GF-D8 (cell line): ENCODE data around the gene RASD2.

Experiments used
- DNase-seq: peaks from one replicate; lab custom pipeline; 2025; lab: John Stamatoyannopoulos, UW

Gene RASD2

DNA sequence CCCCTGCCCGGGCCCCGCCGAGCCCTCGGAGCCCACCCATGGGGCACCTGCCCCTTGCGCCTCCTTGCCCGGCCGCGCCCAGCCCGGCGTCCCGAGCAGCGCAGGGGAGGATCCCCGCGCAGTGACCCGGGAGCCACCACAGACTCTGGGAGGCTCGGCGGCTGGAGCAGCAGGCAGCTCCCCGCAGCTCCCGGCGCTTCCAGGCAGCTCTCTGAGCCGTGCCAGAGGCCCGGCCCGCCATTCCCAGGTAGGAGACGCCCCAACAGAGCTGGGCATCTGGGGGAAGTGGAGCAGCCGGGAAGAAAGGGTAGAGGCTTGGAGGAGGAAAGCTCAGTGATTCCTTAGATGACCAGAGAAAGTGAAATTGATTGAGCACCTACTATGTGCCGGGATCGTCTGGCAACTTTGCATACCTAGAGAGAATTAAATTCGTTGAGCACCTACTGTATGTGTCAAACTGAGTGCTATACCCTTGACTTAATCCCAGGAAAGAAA lies 670 bp downstream of the RASD2 start:
- no peak for DNase-seq

DNA sequence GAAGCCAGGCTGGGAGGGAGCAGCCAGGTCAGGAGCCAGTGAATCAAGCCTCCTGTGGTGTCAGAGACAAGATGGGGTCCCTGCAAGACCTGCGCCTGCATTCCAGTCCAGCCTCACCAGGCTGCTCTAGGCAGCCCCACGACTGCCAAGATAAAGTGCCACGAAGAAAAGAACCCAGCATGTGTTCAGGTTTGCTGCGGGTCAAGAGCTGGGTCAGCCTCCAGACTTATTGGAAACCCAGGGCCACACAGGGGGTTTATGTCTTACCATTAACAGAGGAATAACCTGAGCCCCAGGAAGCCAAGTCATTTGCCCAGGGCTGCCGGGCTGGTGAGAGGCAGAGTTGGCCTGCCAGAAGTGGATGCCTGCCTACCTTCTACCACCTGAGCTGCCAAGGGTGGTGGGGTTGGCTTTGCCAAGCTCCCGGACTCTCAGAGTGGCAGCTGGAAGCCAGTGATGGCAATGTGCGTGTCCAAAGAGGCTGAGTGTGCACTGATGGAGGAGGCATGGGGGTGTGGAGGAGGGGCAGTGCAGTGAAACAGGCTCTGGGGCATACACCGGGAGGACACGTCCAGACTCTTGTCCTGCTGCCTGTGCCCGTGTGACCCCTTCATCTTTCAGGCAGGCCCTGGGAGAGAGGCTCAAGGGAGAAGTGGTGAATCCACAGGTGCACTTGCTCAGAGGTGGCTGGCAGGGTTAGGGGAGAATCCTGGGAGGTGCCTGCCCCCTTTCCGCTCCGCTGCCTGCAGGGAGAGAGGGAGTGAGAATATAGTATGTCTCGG lies 1.7 kb downstream of the RASD2 start:
- DNase-seq: no peak

DNA sequence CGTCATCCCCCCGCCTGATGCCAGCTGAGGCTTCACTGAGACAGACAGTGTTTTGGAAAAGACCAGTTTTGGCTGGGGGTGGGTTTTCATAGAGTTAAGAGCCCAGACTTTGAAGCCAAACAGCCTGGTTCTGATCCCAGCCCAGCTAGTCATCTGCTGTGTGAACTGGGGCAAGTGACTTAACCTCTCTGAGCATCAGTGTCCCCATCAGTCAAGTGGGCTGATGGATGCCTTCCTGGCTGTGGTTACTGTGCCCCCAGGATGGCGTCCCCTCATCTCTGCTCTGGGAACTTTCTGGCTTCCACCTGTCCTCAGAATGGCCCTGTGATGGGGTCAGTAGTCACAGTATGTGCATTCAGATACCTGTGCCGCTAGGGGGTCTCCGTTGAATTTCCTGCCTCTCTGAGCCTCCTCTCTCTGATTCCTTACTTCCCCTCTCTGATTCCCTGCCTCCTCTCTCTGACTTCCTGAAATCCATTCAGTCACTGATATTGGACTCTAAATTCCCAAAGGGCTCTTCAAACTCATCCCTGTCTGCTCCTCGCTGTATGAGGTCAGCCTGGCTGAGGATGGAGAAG lies 2.4 kb downstream of the RASD2 start:
- DNase-seq: no peak

DNA sequence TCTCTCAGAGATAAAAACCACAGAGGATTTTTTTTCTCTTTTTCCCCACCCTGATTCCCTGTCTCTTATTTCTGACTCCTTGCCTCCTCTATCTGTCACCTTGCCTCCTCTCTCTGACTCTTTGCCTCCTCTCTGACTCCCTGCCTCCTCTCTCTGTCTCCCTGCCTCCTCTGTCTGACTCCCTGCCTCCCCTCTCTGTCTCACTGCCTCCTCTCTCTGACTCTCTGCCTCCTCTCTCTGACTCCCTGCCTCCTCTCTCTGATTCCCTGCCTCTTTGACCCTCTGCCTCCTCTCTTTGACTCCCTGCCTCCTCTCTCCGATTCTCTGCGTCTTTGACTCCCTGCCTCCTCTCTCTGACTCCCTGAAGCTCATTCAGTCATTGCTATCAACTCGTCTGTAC lies 3.1 kb downstream of the RASD2 start:
- no peak for DNase-seq

DNA sequence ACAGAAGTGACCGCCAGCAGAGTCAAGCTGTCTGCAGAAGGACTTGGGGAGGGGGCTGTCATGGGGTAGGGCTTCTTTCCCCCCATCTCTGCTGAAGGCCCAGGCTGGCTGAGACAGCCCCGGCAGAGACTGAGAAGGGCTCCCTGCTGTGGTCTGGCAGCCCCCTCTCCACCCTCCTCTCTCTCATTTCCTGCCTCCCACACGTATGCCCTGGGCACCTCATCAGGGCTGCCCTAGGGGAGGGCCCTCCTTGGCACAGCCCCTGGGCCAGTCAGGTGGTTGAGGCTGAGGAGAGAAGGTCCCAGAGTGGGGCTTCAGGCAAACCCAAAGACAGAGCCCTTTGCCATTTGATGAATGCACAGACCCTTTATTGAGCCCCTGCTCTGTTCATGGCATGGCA lies 3.6 kb downstream of the RASD2 start:
- DNase-seq: no peak

DNA sequence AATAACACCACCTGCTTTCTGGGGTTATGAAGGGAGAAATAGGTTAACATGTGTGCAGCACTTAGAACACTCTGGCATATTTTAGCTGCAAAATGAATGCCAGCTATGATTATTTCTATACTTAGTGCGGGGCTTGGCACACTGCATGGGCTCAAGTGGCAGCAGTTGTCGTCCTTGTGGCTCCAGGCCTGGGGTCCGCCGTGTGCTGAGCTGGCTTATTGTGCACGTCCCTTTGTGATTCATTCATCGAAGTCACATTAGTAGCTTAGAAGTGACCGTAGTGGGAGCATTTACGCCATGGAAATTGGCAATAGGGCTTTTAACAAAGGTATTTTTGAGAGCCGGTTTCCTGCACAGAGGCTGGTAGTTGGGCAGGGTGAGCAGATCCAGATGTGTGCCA lies 4.2 kb downstream of the RASD2 start:
- no peak for DNase-seq

DNA sequence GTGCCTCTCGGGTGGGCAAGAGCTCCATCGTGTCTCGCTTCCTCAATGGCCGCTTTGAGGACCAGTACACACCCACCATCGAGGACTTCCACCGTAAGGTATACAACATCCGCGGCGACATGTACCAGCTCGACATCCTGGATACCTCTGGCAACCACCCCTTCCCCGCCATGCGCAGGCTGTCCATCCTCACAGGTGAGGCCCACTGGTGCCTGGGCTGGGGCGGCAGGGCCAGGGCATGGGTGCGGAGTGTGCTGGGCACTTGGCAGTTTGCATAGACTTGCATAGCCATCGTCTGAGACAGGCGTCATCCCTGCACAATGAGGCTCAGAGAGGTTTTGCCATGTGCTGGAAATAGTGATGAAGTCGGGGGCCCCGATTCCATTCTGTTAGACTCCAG lies 6.3 kb downstream of the RASD2 start:
- DNase-seq: no peak

DNA sequence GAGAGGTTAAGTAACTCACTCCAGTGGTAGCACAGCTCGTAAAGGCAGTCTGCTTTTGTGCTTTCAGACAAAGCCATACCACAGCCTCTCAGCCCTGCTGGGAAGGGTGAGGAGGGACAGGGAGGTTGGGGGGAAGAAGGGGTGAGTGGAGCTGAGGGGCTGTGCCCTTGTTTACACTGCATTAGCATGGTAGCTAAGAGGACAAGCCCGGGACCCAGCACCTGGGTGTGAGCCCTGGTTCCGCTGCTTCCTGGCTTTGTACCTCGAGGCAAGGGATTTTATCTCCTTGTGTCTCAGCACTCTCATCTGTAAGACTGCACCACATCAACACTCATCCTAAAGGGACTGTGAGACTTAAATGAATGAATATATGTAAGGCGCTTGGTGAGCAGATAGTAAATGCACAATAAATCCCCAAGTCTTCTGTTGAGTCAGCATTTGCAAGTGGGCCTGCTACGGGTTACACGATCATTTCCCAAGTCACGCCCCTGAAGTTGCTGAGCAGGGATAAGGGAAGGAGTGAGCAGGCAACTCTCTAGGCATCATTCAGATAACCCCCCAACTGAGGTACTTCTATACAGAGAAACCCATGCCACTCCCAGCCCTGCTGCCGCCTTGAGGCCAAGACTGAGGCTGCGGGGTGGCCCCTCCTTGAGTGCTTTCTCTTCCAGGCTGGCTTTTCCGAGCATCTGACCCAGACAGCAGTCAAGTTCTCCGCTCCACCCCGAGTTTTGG lies 7.5 kb downstream of the RASD2 start:
- DNase-seq: no peak

DNA sequence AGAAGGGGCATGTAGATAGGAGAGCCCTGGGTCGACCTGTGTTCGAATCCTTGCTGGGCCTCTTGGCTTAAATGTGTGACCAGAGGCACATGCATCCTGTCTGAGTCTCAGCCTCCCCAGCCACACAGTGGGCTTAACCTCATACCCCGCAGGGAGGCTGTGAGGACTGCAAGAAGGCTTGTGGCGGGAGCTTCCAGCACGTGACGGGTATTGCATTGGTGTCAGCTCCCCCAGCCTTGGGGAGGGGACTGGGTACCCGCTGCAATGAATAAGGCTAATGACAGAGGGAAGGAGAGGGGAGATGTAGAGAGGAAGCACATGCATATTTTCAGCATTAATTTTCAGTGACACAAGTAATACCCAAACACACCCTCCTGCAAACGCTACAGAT lies 8.1 kb downstream of the RASD2 start:
- DNase-seq: no peak

DNA sequence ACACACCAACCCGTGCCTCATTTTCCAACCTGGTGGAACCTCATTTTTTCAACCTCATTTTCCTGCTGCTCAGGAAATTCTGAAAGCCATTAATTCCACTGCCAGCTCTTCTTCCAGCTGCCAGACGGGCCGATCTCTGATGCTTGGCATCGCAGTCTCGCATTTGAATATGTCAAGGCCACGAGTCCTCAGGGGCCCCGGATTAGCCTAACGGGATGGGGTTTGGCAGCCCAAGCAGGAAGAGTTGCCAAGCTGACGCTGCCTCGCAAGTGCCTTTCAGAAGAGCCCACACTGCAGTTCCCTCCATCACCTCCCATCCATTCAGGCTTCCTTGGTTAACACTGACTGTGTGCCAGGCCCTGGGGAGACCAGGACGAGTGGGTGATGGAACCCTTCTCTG lies 8.7 kb downstream of the RASD2 start:
- DNase-seq: no peak

DNA sequence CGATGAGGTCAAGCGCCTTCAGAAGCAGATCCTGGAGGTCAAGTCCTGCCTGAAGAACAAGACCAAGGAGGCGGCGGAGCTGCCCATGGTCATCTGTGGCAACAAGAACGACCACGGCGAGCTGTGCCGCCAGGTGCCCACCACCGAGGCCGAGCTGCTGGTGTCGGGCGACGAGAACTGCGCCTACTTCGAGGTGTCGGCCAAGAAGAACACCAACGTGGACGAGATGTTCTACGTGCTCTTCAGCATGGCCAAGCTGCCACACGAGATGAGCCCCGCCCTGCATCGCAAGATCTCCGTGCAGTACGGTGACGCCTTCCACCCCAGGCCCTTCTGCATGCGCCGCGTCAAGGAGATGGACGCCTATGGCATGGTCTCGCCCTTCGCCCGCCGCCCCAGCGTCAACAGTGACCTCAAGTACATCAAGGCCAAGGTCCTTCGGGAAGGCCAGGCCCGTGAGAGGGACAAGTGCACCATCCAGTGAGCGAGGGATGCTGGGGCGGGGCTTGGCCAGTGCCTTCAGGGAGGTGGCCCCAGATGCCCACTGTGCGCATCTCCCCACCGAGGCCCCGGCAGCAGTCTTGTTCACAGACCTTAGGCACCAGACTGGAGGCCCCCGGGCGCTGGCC lies 11.0 kb downstream of the RASD2 start:
- no peak for DNase-seq

DNA sequence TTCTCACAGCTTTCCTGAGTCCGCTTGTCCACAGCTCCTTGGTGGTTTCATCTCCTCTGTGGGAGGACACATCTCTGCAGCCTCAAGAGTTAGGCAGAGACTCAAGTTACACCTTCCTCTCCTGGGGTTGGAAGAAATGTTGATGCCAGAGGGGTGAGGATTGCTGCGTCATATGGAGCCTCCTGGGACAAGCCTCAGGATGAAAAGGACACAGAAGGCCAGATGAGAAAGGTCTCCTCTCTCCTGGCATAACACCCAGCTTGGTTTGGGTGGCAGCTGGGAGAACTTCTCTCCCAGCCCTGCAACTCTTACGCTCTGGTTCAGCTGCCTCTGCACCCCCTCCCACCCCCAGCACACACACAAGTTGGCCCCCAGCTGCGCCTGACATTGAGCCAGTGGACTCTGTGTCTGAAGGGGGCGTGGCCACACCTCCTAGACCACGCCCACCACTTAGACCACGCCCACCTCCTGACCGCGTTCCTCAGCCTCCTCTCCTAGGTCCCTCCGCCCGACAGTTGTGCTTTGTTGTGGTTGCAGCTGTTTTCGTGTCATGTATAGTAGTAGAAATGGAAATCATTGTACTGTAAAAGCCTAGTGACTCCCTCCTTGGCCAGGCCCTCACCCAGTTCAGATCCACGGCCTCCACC lies 11.7 kb downstream of the RASD2 start:
- DNase-seq: no peak

DNA sequence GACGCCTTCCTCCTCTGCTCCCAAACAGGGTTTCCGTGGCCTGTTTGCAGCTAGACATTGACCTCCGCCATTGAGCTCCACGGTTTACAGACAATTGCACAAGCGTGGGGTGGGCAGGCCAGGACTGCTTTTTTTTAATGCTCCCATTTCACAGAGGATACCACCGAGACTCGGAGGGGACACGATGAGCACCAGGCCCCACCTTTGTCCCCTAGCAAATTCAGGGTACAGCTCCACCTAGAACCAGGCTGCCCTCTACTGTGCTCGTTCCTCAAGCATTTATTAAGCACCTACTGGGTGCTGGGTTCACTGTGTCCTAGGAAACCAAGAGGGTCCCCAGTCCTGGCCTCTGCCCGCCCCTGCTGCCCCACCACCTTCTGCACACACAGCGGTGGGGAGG lies 12.2 kb downstream of the RASD2 start:
- no peak for DNase-seq

DNA sequence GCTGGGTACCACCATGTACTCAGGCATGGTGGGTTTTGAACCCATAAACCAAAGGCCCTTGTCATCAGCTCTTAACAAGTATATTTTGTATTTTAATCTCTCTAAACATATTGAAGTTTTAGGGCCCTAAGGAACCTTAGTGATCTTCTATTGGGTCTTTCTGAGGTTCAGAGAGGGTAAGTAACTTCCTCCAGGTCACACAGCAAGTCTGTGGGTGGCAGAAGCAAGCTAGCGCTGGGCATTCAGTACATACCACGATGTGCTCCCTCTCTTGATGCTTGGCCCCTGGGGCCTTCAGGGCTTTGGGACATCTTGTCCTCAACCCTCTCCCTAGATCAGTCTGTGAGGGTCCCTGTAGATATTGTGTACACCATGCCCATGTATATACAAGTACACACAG lies 12.7 kb downstream of the RASD2 start:
- DNase-seq: no peak

DNA sequence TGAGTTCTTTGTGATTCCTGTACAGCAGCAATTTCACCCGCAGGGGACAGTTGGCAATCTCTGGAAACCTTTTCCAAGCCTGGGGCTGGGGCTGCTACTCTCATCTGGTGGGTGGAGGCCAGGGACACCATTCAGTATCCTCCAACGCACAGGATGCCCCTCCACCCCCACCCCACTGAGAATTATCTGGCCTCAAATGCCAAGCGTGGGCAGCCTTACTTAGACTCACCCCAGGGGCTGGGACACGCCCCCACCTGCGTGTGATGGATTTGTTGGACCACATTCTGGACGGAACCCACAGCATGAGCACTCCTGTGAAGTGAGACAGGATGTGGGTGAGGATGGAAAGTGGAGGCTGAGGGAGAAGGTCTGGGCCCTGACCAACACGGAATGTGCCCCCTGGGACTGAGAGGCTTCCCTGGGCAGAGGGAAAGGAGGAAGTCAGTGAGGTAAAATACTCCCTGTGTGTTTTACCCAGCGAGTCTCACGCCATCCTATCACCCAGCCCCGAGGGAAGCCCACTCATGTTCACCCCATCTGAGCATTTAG lies 13.7 kb downstream of the RASD2 start:
- DNase-seq: no peak

DNA sequence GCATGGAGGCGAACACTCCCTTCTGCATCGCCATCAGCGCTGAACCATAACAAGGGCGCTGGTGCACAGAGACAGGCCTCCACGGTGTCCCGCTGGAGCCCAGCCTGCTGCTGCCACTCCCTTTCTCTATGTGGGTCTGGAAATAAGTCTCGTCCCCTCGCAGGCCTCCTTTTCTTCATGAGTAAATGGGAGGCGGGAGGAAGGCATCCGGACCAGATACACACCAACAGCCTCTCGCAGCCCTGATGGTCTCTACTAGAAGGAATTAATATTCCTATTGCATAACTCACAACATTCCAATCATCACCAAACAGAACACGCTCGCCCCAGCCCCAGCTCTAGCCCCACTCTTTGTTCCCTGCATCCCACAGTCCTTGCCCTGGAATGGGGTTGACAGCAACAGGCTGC lies 14.9 kb downstream of the RASD2 start:
- DNase-seq: no peak

DNA sequence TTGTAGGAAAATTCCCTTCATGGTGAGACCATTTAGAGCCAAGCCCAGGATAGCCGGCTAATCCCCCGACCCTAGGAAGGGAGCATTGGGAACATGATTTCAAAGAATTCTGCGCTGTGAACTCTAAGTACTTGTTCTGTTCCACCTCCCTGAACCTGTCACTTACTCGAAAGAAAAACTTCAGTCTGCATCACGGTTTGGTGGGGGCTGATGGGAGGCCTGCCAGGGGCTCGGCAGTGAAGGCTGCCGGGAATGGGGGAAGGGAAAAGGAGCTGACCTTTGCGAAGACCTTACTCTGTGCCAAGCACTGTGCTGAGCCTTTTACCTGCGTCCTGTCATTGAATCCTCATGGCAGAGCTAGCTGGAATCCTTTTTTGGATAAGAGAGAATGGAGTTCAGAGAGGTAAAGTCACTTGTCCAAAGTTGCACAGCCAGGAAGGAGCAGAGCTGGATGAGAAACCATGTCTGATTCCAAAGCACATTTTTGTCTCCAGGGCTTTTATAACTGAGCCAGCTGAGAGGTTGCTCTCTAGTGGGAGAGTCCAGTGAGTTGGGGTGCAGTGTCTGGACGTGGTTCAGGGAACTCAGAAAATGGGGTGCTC lies 15.4 kb downstream of the RASD2 start:
- no peak for DNase-seq

DNA sequence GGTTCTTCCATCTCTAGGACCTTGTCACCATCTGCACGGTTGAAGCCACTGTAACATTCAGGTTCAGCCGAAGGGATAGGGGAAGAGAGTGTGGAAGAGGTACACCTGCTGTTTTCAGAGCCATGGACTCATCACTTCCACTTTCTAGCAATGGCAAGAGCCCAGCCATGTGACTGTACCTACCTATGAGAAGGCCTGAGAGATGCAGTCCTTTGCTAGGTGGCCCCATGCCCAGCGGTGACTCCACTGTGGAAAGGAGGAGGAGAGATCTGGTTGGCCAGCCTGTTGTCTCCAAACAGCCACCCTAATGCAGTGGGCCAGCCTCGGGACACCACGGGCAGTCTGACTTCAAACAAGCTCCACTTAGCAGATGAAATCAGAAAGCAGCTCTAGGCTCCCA lies 16.0 kb downstream of the RASD2 start:
- DNase-seq: no peak

DNA sequence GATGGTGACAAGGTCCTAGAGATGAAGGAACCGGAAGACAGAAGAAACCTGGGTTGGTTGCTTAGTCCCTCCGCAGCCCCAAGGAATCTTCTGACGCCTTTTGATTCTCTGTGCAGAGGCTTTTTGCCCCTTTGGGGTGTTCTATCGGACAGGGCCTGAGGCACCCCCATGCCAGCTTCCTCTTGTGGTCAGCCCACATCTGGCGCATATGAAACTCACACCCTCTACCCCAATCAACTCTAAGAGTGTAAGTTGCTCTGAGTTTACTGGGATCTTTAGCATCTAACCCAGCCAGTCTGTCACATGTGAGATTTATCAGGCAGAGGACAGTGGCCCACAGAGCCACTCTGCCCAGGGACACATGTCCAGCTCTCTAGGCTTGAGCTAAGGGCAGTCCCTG lies 17.4 kb downstream of the RASD2 start:
- DNase-seq: no peak

DNA sequence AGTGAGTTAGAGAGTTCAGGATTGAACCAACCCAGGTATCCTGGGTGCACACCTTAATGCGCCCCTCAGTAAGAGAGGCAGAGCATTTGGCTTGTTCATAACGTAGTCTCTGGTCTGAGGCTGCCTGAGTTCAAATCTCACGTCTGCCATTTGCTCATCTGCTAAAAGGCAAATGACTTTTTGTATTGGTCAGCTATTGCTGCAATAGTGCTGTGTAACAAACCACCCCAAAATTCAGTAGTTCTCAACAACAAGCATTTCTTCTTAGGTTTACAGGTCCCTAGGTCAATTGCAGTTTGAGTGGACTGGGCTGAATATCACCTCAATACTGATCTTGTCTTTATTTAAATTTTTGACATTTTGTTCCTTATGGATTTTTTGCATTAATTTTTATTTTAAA lies 18.1 kb downstream of the RASD2 start:
- no peak for DNase-seq

DNA sequence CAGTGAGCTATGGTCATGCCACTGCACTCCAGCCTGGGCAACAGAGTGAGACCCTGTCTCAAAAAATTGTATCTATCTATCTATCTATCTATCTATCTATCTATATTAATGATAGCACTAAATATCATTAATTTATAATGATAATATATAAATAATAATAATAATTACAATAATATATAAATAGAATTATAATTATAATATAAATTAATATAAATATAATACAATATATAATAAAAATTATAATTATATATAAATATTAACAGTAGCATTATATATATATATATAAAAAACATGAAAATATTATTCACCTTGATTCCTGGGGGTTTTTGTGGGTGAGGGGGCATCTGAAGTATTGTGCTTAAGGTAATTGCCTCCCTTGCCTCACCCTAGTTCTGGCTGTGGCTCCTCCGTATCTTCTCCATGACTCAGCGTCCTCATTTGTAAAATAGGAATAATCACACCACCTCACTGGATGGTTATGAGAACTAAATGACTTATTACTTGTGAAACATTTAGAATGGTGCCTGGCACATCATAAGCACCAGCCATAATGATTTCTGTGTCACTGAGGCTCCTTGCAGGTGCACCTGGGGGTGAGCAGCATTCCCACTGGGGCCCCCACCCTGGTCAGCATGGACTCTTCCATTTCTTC lies 18.8 kb downstream of the RASD2 start:
- no peak for DNase-seq
